SU-DHL-6 (cell line): ENCODE measurements around the gene CST3.

Experiments used
- EZH2phosphoT487 ChIP-seq: fragments of 200-600 bp; sonication (generic), shearing (Covaris generic); conservative IDR thresholded peaks from 2 replicates; pipeline ENCODE4 v1.6.1; 2018; ENCODE audit warnings: mild to moderate bottlenecking, antibody characterized with exemption, low read length, moderate library complexity, mixed read lengths
- TF ChIP-seq, protein P1 (sequence below): fragments of 200-600 bp; sonication (generic); IDR thresholded peaks from one replicate; pipeline ENCODE4 v1.5.1; 2017; ENCODE audit warnings: antibody characterized with exemption, mild to moderate bottlenecking, low read length, moderate library complexity; ENCODE audit not compliant: insufficient read depth, poor library complexity, severe bottlenecking

DNA sequence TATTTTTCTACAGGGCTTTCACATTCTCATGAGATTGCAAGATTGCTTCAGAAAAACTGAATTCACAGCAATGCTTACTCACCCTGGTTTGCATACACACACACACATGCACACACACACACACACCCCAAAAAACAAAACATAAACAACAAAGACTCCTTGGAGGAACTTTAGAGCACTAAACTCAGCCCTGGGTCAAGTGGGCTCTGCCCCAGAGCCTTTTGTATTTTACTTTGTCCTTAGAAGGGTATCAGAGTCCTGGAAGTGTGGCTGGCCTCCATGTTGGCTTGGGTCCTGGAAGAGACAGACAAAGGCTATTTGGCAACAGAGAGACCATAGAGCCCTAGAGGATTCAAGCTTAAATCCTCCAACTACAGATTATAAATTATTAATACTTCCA, 24.1 kb downstream of the CST3 start:
- TF ChIP-seq, protein P1, sequence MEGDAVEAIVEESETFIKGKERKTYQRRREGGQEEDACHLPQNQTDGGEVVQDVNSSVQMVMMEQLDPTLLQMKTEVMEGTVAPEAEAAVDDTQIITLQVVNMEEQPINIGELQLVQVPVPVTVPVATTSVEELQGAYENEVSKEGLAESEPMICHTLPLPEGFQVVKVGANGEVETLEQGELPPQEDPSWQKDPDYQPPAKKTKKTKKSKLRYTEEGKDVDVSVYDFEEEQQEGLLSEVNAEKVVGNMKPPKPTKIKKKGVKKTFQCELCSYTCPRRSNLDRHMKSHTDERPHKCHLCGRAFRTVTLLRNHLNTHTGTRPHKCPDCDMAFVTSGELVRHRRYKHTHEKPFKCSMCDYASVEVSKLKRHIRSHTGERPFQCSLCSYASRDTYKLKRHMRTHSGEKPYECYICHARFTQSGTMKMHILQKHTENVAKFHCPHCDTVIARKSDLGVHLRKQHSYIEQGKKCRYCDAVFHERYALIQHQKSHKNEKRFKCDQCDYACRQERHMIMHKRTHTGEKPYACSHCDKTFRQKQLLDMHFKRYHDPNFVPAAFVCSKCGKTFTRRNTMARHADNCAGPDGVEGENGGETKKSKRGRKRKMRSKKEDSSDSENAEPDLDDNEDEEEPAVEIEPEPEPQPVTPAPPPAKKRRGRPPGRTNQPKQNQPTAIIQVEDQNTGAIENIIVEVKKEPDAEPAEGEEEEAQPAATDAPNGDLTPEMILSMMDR, result no peak
- TF ChIP-seq EZH2phosphoT487, result no peak
